OCI-LY1 (cell line): ENCODE data around the gene RPH3AL.

ENCODE experiments used
- EZH2 ChIP-seq: fragments of 200-600 bp; sonication (generic), shearing (Covaris generic); IDR thresholded peaks from 2 replicates; pipeline ENCODE4 v1.8.0; 2017; ENCODE audit warnings: borderline replicate concordance, mixed run types, mild to moderate bottlenecking, antibody characterized with exemption, low read length, moderate library complexity, mixed read lengths
- TF ChIP-seq, protein P1 (sequence below): fragments of 200-600 bp; sonication (generic), shearing (Covaris generic); IDR thresholded peaks from 2 replicates; pipeline ENCODE4 v1.5.1; 2017; ENCODE audit warnings: mild to moderate bottlenecking, antibody characterized with exemption, low read length, moderate library complexity, mixed read lengths

DNA sequence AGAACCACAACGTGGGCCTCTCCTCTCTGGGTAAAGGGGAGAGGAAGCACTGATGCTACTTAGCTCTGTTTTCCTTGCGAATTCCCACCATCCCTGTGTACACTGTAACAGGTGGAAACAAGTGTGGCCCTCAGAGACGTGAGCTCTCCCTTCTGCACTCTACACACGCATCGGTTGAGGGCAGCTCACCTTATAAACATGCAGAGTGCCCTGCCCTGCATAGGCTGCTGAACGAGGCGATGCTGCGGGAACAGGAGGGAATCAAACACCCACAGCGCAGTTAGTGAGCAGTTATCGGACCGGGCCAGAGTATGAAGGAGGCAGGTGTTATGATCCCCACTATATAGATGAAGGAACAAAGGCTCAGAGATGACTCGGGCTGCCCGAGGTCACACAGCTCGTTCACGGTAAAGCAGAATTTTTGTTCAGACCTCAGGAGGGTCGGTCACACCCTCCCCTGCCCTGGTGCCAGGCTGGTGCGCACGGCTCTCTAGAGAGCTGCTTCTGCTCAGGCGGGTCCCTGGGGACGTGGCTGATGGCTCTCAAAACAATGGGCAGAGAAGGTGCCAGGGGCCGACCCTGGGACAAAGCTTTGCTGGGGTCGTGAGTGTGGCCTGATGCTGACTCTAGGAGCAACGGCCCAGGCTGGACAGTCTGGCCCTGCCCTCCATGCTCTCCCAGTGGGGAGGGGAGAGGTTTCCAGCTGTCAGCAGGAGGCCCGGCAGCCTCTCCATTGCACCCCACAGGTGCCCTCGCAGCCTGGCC is 68.5 kb downstream of the RPH3AL start:
- TF ChIP-seq EZH2 = no peak
- TF ChIP-seq, protein P1, sequence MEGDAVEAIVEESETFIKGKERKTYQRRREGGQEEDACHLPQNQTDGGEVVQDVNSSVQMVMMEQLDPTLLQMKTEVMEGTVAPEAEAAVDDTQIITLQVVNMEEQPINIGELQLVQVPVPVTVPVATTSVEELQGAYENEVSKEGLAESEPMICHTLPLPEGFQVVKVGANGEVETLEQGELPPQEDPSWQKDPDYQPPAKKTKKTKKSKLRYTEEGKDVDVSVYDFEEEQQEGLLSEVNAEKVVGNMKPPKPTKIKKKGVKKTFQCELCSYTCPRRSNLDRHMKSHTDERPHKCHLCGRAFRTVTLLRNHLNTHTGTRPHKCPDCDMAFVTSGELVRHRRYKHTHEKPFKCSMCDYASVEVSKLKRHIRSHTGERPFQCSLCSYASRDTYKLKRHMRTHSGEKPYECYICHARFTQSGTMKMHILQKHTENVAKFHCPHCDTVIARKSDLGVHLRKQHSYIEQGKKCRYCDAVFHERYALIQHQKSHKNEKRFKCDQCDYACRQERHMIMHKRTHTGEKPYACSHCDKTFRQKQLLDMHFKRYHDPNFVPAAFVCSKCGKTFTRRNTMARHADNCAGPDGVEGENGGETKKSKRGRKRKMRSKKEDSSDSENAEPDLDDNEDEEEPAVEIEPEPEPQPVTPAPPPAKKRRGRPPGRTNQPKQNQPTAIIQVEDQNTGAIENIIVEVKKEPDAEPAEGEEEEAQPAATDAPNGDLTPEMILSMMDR = no peak
